ENCODE data around the gene ZDHHC19. TPM values are rescaled to one million over a fixed set of nuclear protein-coding genes. Genes with fewer than 3 reads are reported as not detected.
A peak's percentile ranks its signal among the peaks of the same experiment; 100 is the strongest.

Gene ZDHHC19
- total RNA-seq, 6 donors from 2014 or later = 1.4 to 3.1 TPM; not detected in 4

- Histone ChIP-seq H3K27me3 (no peaks in the 10 kb centered on the region), H3K27ac (peak overlapping the region in 1 of 4 donors; percentile 79), H3K9me3 (no peaks in the 10 kb centered on the region), H3K36me3 (no peaks in the 10 kb centered on the region), H3K4me1 (peaks cover 0 to 15% (median 11%) of the 10 kb centered on the region in 4 donors), H3K4me3 (no peak overlapping the region)
- TF ChIP-seq, protein P1, sequence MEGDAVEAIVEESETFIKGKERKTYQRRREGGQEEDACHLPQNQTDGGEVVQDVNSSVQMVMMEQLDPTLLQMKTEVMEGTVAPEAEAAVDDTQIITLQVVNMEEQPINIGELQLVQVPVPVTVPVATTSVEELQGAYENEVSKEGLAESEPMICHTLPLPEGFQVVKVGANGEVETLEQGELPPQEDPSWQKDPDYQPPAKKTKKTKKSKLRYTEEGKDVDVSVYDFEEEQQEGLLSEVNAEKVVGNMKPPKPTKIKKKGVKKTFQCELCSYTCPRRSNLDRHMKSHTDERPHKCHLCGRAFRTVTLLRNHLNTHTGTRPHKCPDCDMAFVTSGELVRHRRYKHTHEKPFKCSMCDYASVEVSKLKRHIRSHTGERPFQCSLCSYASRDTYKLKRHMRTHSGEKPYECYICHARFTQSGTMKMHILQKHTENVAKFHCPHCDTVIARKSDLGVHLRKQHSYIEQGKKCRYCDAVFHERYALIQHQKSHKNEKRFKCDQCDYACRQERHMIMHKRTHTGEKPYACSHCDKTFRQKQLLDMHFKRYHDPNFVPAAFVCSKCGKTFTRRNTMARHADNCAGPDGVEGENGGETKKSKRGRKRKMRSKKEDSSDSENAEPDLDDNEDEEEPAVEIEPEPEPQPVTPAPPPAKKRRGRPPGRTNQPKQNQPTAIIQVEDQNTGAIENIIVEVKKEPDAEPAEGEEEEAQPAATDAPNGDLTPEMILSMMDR (IDR thresholded peaks at IDR 0.05) = no peak
- TF ChIP-seq EP300 (IDR thresholded peaks at IDR 0.05) = no peak
- no peak for TF ChIP-seq POLR2AphosphoS5 (IDR thresholded peaks at IDR 0.05)
- no peak for TF ChIP-seq POLR2A (IDR thresholded peaks at IDR 0.05)
- no peak for ATAC-seq (ENCODE audit: low FRiP score in 2 of 2)
- 83 to 90% methylated on average over 6 of the region's 6 CpGs for WGBS, 2 donors
- no peak for DNase-seq
These were observed 48.0 kb downstream of the ZDHHC19 start for GRCh38 chr3:196163212-196163611.

GRCh38 chr3:196162679-196163078, 48.5 kb downstream of the ZDHHC19 start:
- H3K4me3 ChIP-seq = no peak overlapping the region
- ATAC-seq (ENCODE audit: low FRiP score in 2 of 2) = no peak
- H3K4me1 ChIP-seq = peaks cover 0 to 15% (median 11%) of the 10 kb centered on the region in 4 donors
- no peaks in the 10 kb centered on the region for H3K36me3 ChIP-seq
- peak overlapping the region in 1 of 4 donors; percentile 79 for H3K27ac ChIP-seq
- 71 to 78% methylated on average over 9 of the region's 9 CpGs for WGBS, 2 donors
- DNase-seq = no peak
- H3K9me3 ChIP-seq = no peaks in the 10 kb centered on the region
- no peaks in the 10 kb centered on the region for H3K27me3 ChIP-seq
- TF ChIP-seq POLR2AphosphoS5 (IDR thresholded peaks at IDR 0.05) = no peak
- TF ChIP-seq, protein P1 (IDR thresholded peaks at IDR 0.05) = no peak
- no peak for TF ChIP-seq EP300 (IDR thresholded peaks at IDR 0.05)
- no peak for TF ChIP-seq POLR2A (IDR thresholded peaks at IDR 0.05)

DNA sequence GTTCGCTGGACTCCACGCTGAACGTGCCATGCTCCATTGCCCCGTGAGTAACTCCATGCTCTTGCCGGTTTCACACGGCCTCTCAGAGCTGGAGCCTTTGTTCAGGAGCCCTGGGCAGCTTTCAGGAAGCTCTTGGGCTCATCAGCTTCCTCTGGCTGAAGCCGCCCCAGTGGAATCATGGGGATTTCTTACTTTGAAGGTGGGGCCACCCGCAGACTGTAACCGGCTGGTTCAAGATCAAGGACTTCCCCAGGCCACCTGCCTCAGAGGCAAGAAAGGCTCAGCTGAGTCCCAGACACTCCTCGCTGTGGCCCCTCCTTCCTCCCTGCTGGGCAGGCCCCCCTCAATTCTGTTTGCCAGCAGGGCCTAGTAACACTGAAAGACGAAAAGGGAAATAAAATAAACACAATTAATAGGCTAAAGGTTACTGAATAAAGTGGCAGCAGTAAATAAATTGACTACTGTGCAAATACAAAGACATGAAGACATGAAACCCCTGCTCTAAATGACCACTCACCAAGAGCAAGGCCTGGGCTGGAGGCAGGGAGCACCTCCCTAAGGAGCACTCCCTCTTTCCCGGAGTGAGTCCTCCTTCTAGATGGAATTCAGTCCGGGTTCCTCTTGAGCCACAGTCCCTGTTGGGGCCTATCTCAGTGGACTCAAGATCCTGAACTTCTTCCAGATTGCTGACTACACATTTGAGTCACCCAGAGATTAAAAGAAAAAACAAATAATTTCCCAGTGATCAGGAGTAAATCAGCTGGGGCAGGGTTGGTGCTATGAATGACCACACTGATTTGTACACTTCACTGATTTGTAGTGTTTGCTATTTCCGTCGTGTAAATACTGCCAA, 51.0 kb downstream of the ZDHHC19 start:
- TF ChIP-seq POLR2A (IDR thresholded peaks at IDR 0.05) (peak in 1 of 4 donors; percentile 48), POLR2AphosphoS5 (IDR thresholded peaks at IDR 0.05) (no peak)
- H3K27me3 ChIP-seq = no peaks in the 10 kb centered on the region
- peak overlapping the region; percentile 31 to 75 (median 52) for H3K27ac ChIP-seq
- H3K36me3 ChIP-seq = no peaks in the 10 kb centered on the region
- no peak overlapping the region for H3K4me3 ChIP-seq
- WGBS, 2 donors = 36 to 46% methylated on average over 15 of the region's 15 CpGs
- H3K9me3 ChIP-seq = no peaks in the 10 kb centered on the region
- peaks cover 0 to 15% (median 11%) of the 10 kb centered on the region in 4 donors for H3K4me1 ChIP-seq
- DNase-seq = peak in 1 of 2 donors; percentile 88
- ATAC-seq (ENCODE audit: low FRiP score in 2 of 2) = peak; percentile 68 to 90

DNA sequence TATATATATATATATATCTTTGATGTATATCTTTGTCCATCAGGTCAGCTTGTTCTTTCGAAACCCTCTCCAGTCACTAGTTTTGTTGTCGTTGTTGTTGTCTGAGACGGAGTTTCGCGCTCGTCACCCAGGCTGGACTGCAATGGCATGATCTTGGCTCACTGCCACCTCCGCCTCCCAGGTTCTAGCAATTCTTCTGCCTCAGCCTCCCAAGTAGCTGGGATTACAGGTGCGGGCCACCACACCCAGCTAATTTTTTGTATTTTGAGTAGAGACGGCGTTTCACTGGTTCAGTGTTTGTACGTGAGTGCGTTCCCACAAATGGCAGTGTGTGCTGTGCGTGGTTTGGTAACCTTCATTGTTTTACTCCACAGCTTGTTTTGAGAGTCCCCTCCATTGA, 51.7 kb downstream of the ZDHHC19 start:
- TF ChIP-seq POLR2A (IDR thresholded peaks at IDR 0.05) = no peak
- no peak for TF ChIP-seq EP300 (IDR thresholded peaks at IDR 0.05)
- TF ChIP-seq, protein P1 (IDR thresholded peaks at IDR 0.05) = no peak
- TF ChIP-seq POLR2AphosphoS5 (IDR thresholded peaks at IDR 0.05) = no peak
- no peak for ATAC-seq (ENCODE audit: low FRiP score in 2 of 2)
- Histone ChIP-seq H3K36me3 (no peaks in the 10 kb centered on the region), H3K27ac (peak overlapping the region; percentile 31 to 75 (median 52)), H3K27me3 (no peaks in the 10 kb centered on the region), H3K4me1 (peaks cover 0 to 15% (median 11%) of the 10 kb centered on the region in 4 donors), H3K4me3 (no peak overlapping the region), H3K9me3 (no peaks in the 10 kb centered on the region)
- DNase-seq = no peak
- 90 to 93% methylated on average over 12 to 13 of the region's 13 CpGs for WGBS, 2 donors

DNA sequence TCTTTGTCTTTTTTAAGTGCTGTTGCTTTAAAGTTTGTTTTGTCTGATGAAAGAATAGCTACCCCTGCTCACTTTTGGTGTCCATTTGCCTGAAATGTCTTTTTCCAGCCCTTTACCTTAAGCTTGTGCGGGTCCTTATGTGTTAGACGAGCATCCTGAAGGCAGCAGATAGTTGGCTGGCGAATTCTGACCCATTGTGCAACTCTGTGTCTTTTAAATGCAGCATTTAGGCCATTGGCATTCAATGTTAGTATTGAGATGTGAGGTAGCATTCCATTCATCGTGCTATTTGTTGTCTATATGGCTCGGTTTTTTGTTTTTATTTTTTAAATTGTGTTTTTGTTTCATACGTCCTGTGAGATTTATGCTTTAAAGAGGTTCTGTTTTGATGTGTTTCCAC, 55.0 kb downstream of the ZDHHC19 start:
- no peaks in the 10 kb centered on the region for H3K9me3 ChIP-seq
- TF ChIP-seq POLR2AphosphoS5 (IDR thresholded peaks at IDR 0.05) = no peak
- no peak for DNase-seq
- 76 to 86% methylated on average over 6 of the region's 6 CpGs for WGBS, 2 donors
- ATAC-seq (ENCODE audit: low FRiP score in 2 of 2) = no peak
- no peaks in the 10 kb centered on the region for H3K27me3 ChIP-seq
- H3K36me3 ChIP-seq = no peaks in the 10 kb centered on the region
- H3K4me1 ChIP-seq = peaks cover 0 to 12% (median 10%) of the 10 kb centered on the region in 4 donors
- H3K27ac ChIP-seq = no peak overlapping the region
- H3K4me3 ChIP-seq = no peak overlapping the region

Data from upper lobe of left lung (tissue), 6 donors.